ENCODE results near the gene THOC6. TPM values are rescaled to one million over a fixed set of nuclear protein-coding genes. Genes with fewer than 3 reads are reported as not detected.

THOC6 gene
- total RNA-seq, 1 donor from 2014 or later = 9.6 TPM

- ATAC-seq = no peak
- no peak for DNase-seq (ENCODE audit: low spot score)
Observed at GRCh38 chr16:3013998-3014690, 9.7 kb upstream of the THOC6 start.

GRCh38 chr16:3014971-3015370 is 8.9 kb upstream of the THOC6 start:
- no peak for ATAC-seq
- DNase-seq (ENCODE audit: low spot score) = no peak

GRCh38 chr16:3015865-3016521 is 7.8 kb upstream of the THOC6 start:
- ATAC-seq = no peak

GRCh38 chr16:3017344-3017743 is 6.5 kb upstream of the THOC6 start:
- DNase-seq (ENCODE audit: low spot score) (no peak), ATAC-seq (no peak)

More at GRCh38 chr16:3015865-3016521, 7.8 kb upstream of the THOC6 start:
- DNase-seq (ENCODE audit: low spot score) = no peak

- ATAC-seq (no peak), DNase-seq (ENCODE audit: low spot score) (no peak)
Observed at GRCh38 chr16:3017794-3018506, 5.9 kb upstream of the THOC6 start, which contains the start of gene CLDN6. TSS of gene CLDN6 (minus strand) at chr16:3018183. CDS start at chr16:3016021, 2,162 bp downstream.

- ATAC-seq = no peak
Observed at GRCh38 chr16:3019594-3020246, 4.1 kb upstream of the THOC6 start.

GRCh38 chr16:3020247-3020603 is 3.6 kb upstream of the THOC6 start, which contains the start of gene TNFRSF12A:
TSS of gene TNFRSF12A (plus strand) at chr16:3020368. CDS start at chr16:3020398, 30 bp downstream.
- ATAC-seq = peak; percentile 69

More at GRCh38 chr16:3019594-3020246, 4.1 kb upstream of the THOC6 start:
- DNase-seq (ENCODE audit: low spot score) = no peak

GRCh38 chr16:3020604-3021448 is 3.0 kb upstream of the THOC6 start:
- ATAC-seq (peak; percentile 13), DNase-seq (ENCODE audit: low spot score) (no peak)

More at GRCh38 chr16:3020247-3020603, 3.6 kb upstream of the THOC6 start, which contains the start of gene TNFRSF12A:
- DNase-seq (ENCODE audit: low spot score) = peak; percentile 82

GRCh38 chr16:3021449-3022207 is 2.2 kb upstream of the THOC6 start:
- ATAC-seq = peak; percentile 54
- DNase-seq (ENCODE audit: low spot score) = peak; percentile 77

GRCh38 chr16:3022208-3022683 is 1.6 kb upstream of the THOC6 start:
- no peak for DNase-seq (ENCODE audit: low spot score)
- no peak for ATAC-seq

GRCh38 chr16:3022684-3023414 is 986 bp upstream of the THOC6 start:
- ATAC-seq (no peak), DNase-seq (ENCODE audit: low spot score) (no peak)

- DNase-seq (ENCODE audit: low spot score) = no peak
- no peak for ATAC-seq
Observed at GRCh38 chr16:3023415-3023668, 493 bp upstream of the THOC6 start.

GRCh38 chr16:3025032-3026002 is 1.5 kb downstream of the THOC6 start:
- DNase-seq (ENCODE audit: low spot score) = no peak
- ATAC-seq = no peak

GRCh38 chr16:3026003-3026378 is 2.2 kb downstream of the THOC6 start:
- no peak for DNase-seq (ENCODE audit: low spot score)

GRCh38 chr16:3026609-3027488 is 3.0 kb downstream of the THOC6 start:
- ATAC-seq = no peak
- no peak for DNase-seq (ENCODE audit: low spot score)

More at GRCh38 chr16:3026003-3026378, 2.2 kb downstream of the THOC6 start:
- ATAC-seq = no peak

GRCh38 chr16:3027489-3027795 is 3.6 kb downstream of the THOC6 start:
- ATAC-seq (no peak), DNase-seq (ENCODE audit: low spot score) (no peak)
